Tibial nerve (tissue), 4 donors: ENCODE measurements around the gene PRXL2C.

ENCODE experiments used
- EP300 ChIP-seq, 2 donors: sonication (generic); formaldehyde crosslinking; IDR thresholded peaks; one replicate each; pipeline ENCODE4 v1.6.1; 2017; ENCODE audit warnings: antibody characterized with exemption in 2 of 2, mild to moderate bottlenecking in 1 of 2
- POLR2A ChIP-seq, 2 donors: fragments of 450-650 bp; IDR thresholded peaks; one replicate each; pipeline ENCODE4 v1.6.1; 2017; ENCODE audit warnings: antibody characterized with exemption in 2 of 2, mild to moderate bottlenecking in 2 of 2, moderate library complexity in 2 of 2
- TF ChIP-seq, protein P1 (sequence below), 5 experiments: fragments of 200-600 bp in 3 of 5; fragments of 450-650 bp in 2 of 5; sonication (generic) in 3 of 5; IDR thresholded peaks; one replicate each; pipeline ENCODE4 v1.5.1; 2016 to 2019; ENCODE audit warnings: antibody characterized with exemption in 5 of 5, mild to moderate bottlenecking in 3 of 5, moderate library complexity in 2 of 5

DNA sequence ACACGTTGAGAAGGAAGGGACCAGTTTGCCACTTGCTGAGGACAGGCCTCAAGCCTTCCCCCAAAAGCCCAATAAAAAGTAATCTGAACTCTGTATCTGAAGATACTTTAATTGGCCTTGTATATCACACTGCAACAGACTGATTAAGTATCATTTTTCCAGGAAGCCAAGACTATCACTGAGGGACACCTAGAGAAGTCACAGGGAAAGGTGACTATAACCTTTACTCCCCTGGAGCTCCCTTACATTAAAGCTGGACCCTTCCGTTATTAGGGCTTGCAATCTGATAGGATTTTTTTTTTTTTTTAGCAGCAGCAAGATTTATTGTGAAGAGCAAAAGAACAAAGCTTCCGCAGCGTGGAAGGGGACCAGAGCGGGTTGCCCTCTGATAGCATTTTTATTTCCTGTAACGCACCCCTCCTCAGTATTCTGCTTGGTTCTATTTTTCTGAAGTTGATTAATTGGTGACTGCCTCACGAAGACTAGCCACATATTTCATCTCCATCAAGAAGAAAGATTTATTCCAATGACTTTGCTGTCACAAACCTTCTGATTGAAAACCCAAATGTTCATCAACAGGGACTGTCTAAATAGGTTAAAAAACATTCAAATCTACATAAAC, 38.2 kb downstream of the PRXL2C start:
- TF ChIP-seq, protein P1, sequence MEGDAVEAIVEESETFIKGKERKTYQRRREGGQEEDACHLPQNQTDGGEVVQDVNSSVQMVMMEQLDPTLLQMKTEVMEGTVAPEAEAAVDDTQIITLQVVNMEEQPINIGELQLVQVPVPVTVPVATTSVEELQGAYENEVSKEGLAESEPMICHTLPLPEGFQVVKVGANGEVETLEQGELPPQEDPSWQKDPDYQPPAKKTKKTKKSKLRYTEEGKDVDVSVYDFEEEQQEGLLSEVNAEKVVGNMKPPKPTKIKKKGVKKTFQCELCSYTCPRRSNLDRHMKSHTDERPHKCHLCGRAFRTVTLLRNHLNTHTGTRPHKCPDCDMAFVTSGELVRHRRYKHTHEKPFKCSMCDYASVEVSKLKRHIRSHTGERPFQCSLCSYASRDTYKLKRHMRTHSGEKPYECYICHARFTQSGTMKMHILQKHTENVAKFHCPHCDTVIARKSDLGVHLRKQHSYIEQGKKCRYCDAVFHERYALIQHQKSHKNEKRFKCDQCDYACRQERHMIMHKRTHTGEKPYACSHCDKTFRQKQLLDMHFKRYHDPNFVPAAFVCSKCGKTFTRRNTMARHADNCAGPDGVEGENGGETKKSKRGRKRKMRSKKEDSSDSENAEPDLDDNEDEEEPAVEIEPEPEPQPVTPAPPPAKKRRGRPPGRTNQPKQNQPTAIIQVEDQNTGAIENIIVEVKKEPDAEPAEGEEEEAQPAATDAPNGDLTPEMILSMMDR (IDR thresholded peaks at IDR 0.05): no peak
- TF ChIP-seq POLR2A (IDR thresholded peaks at IDR 0.05): no peak
- no peak for TF ChIP-seq EP300 (IDR thresholded peaks at IDR 0.05)
